Kidney (tissue), 14 donors: ENCODE data around the gene RUNX1. TPM values are rescaled to one million over a fixed set of nuclear protein-coding genes. Genes with fewer than 3 reads are reported as not detected.

Experiments
- DNase-seq, 5 donors: peaks; one replicate each; pipeline ENCODE4 v3.0.0-alpha.2; 2013 to 2020
- FAIRE-seq: peaks from 2 replicates; lab custom pipeline; 2012; peaks lifted over from hg19 to GRCh38; lab: Jason Lieb, UNC
- H3K27ac ChIP-seq, 2 donors: one replicate each; pipeline ENCODE4 v1.7.0; 2013; ENCODE audit warnings: low read depth in 2 of 2, low read length in 2 of 2, inconsistent platforms in 1 of 2
- H3K27me3 ChIP-seq: one replicate; pipeline ENCODE4 v1.7.1; 2013; ENCODE audit warnings: low read length, inconsistent platforms; ENCODE audit not compliant: control insufficient read depth, insufficient read depth
- H3K36me3 ChIP-seq, 3 donors: one replicate each; pipeline versions ENCODE4 v1.7.0 to v1.7.1; 2013; ENCODE audit warnings: low read length in 3 of 3, control low read depth in 1 of 3, inconsistent platforms in 1 of 3; ENCODE audit not compliant: insufficient read depth in 3 of 3, control insufficient read depth in 2 of 3
- H3K4me1 ChIP-seq, 3 donors: one replicate each; pipeline versions ENCODE4 v1.7.0 to v1.7.1; 2013; ENCODE audit warnings: low read length in 3 of 3, inconsistent platforms in 1 of 3, low read depth in 1 of 3; ENCODE audit not compliant: control insufficient read depth in 2 of 3, insufficient read depth in 2 of 3
- H3K4me3 ChIP-seq, 3 donors: one replicate each; pipeline versions ENCODE4 v1.7.0 to v1.8.1; 2013; ENCODE audit warnings: low read length in 3 of 3, control low read depth in 1 of 3, inconsistent platforms in 1 of 3
- H3K9ac ChIP-seq, 3 donors: one replicate each; pipeline versions ENCODE4 v1.7.0 to v1.7.1; 2013; ENCODE audit warnings: low read length in 3 of 3, control low read depth in 1 of 3, inconsistent platforms in 1 of 3
- H3K9me3 ChIP-seq, 3 donors: one replicate each; pipeline versions ENCODE4 v1.7.0 to v1.7.1; 2013; ENCODE audit warnings: low read length in 3 of 3, control low read depth in 1 of 3, inconsistent platforms in 1 of 3; ENCODE audit not compliant: control insufficient read depth in 2 of 3, insufficient read depth in 1 of 3
- intact Hi-C: fragments of 100-400 bp; cut with DNase I; formaldehyde crosslinking; loops from one replicate; pipeline ENCODE4 v1.11.1; 2022
- polyA plus RNA-seq: library from polyadenylated mRNA; stranded (reverse); fragments of 350-450 nt; fragmentation: Illumina TruSeq; extraction: RNeasy Lipid Tissue Mini Kit (QIAGEN cat#74804); gene quantifications from one replicate; pipeline ENCODE4 v1.2.3, GENCODE V29; 2014; ENCODE audit warnings: low read depth, low replicate concordance; ENCODE audit not compliant: insufficient read depth
- total RNA-seq: library from RNA; stranded (reverse); fragmentation: NEBNext Ultra II Directional; extraction: Animal tissue kit (Norgen Biotek cat#: 25700); gene quantifications from one replicate; pipeline ENCODE4 v1.2.1, GENCODE V29; 2021
- TF ChIP-seq, protein P1 (sequence below): IDR thresholded peaks from 3 replicates; pipeline ENCODE4 v1.5.1; 2012; ENCODE audit warnings: mild to moderate bottlenecking, moderate library complexity, borderline replicate concordance; ENCODE audit not compliant: insufficient read depth; ENCODE audit errors: extremely low read depth
- donor health status: control.
- donor health status: control.
- donor health status: control.
- donor health status: control.
- donor health status: control.
- donor health status: DM: yes; HTN: yes; CAD: no.
- donor health status: Normal renal cell carcinoma (clear cell type).

The RUNX1 gene
- total and polyA plus RNA-seq, 2 donors from 2014 or later = 1.3 to 58.0 TPM

- DNase-seq = no peak
- H3K36me3 ChIP-seq = no peaks in the 10 kb centered on the region
- no peak overlapping the region for H3K9ac ChIP-seq
- H3K4me1 ChIP-seq = no peaks in the 10 kb centered on the region
- H3K27me3 ChIP-seq = no peaks in the 10 kb centered on the region
- FAIRE-seq = no peak
- intact Hi-C loops = no loop called here
- no peak overlapping the region for H3K27ac ChIP-seq
- TF ChIP-seq, protein P1, sequence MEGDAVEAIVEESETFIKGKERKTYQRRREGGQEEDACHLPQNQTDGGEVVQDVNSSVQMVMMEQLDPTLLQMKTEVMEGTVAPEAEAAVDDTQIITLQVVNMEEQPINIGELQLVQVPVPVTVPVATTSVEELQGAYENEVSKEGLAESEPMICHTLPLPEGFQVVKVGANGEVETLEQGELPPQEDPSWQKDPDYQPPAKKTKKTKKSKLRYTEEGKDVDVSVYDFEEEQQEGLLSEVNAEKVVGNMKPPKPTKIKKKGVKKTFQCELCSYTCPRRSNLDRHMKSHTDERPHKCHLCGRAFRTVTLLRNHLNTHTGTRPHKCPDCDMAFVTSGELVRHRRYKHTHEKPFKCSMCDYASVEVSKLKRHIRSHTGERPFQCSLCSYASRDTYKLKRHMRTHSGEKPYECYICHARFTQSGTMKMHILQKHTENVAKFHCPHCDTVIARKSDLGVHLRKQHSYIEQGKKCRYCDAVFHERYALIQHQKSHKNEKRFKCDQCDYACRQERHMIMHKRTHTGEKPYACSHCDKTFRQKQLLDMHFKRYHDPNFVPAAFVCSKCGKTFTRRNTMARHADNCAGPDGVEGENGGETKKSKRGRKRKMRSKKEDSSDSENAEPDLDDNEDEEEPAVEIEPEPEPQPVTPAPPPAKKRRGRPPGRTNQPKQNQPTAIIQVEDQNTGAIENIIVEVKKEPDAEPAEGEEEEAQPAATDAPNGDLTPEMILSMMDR = no peak
- H3K9me3 ChIP-seq = no peaks in the 10 kb centered on the region
- no peak overlapping the region for H3K4me3 ChIP-seq
Measured at GRCh38 chr21:34916446-34916845, 132.7 kb downstream of the RUNX1 start.

- Histone ChIP-seq H3K9me3 (no peaks in the 10 kb centered on the region), H3K9ac (no peak overlapping the region), H3K36me3 (no peaks in the 10 kb centered on the region), H3K27me3 (no peaks in the 10 kb centered on the region), H3K27ac (no peak overlapping the region), H3K4me3 (no peak overlapping the region), H3K4me1 (no peaks in the 10 kb centered on the region)
- DNase-seq (no peak), FAIRE-seq (no peak)
- TF ChIP-seq, protein P1 = no peak
- intact Hi-C loops = no loop called here
Measured at GRCh38 chr21:34915364-34915841, 133.7 kb downstream of the RUNX1 start.

DNA sequence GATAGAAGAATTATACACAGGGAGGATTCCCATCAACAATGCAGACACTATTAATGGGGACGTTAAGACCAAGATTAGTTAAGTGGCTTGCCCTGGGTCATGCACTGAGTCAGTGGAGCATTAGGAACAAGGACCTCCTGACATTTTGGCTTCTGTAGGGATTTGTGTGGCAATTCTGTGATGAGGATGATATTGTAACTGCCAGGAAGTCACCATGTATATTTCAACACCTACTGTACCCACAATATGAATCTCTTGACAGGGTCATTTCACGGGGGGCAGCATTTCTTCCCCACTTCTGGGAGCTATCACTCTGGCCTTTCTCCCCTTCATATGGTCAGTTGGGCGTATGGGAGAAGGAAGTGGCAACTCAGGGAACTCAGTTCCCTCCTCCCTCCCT, 134.9 kb downstream of the RUNX1 start:
- FAIRE-seq = no peak
- Histone ChIP-seq H3K4me3 (no peak overlapping the region), H3K9me3 (no peaks in the 10 kb centered on the region), H3K4me1 (no peaks in the 10 kb centered on the region), H3K27ac (no peak overlapping the region), H3K9ac (no peak overlapping the region), H3K27me3 (no peaks in the 10 kb centered on the region), H3K36me3 (no peaks in the 10 kb centered on the region)
- TF ChIP-seq, protein P1 = no peak
- intact Hi-C loops = no loop called here
- no peak for DNase-seq

DNA sequence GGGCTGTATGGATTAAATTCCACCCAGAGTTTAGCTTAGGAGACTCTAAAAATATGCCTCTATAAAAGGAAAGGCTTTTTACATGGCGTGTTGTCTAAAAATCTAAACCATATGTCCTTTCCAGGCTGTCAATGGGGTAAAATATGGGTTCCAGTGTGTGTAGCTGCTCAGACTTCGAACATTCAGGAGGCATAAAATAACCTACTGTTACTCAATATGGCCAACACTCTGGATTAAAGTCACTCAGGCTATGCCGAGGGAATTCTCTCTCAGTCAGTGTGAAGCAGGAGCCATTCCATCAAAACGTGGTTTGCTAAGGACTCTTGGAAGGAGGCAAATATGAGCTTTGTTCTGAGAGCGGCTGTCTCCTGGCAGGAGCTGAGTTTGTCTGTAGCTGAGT, 135.3 kb downstream of the RUNX1 start:
- no peaks in the 10 kb centered on the region for H3K4me1 ChIP-seq
- H3K9ac ChIP-seq = no peak overlapping the region
- FAIRE-seq (no peak), DNase-seq (no peak)
- no peak overlapping the region for H3K4me3 ChIP-seq
- H3K27me3 ChIP-seq = no peaks in the 10 kb centered on the region
- TF ChIP-seq, protein P1 = no peak
- no peaks in the 10 kb centered on the region for H3K36me3 ChIP-seq
- no peak overlapping the region for H3K27ac ChIP-seq
- intact Hi-C loops = no loop called here
- H3K9me3 ChIP-seq = no peaks in the 10 kb centered on the region
